GM23338 (cell line): ENCODE measurements around the gene HIVEP1. TPM values are rescaled to one million over a fixed set of nuclear protein-coding genes. Genes with fewer than 3 reads are reported as not detected.

Source experiments
- ATAC-seq: fragments of 200-7000 bp; cut with Tn5 transposase; 3 replicates; pipeline ENCODE4 v1.9.1; 2020
- DNase-seq: peaks from one replicate; pipeline ENCODE4 v3.0.0-alpha.2; 2015; ENCODE audit warnings: low spot score
- H2AFZ ChIP-seq: fragments of 200-600 bp; sonication (generic); 2 replicates; pipeline ENCODE4 v1.8.0; 2016; ENCODE audit warnings: antibody characterized with exemption, mild to moderate bottlenecking, moderate library complexity
- H3F3A ChIP-seq: fragments of 200-600 bp; sonication (generic); replicated peaks from 2 replicates; pipeline ENCODE4 v1.8.0; 2017; ENCODE audit warnings: antibody characterized with exemption, mixed run types, low read depth
- H3K27ac ChIP-seq: fragments of 200-600 bp; sonication (generic); 2 replicates; pipeline ENCODE4 v1.6.1; 2016; ENCODE audit warnings: low read depth
- H3K27me3 ChIP-seq: fragments of 200-600 bp; sonication (generic); 2 replicates; pipeline ENCODE4 v1.8.0; 2016; ENCODE audit warnings: mild to moderate bottlenecking, mixed run types, moderate library complexity; ENCODE audit not compliant: insufficient read depth
- H3K36me3 ChIP-seq: fragments of 200-600 bp; sonication (generic); 2 replicates; pipeline ENCODE4 v1.8.0; 2016; ENCODE audit warnings: mild to moderate bottlenecking; ENCODE audit not compliant: insufficient read depth
- H3K4me1 ChIP-seq: fragments of 200-600 bp; sonication (generic); 2 replicates; pipeline ENCODE4 v1.8.0; 2016; ENCODE audit warnings: mild to moderate bottlenecking, moderate library complexity; ENCODE audit not compliant: insufficient read depth
- H3K4me2 ChIP-seq: fragments of 200-600 bp; sonication (generic); 2 replicates; pipeline ENCODE4 v1.7.1; 2017; ENCODE audit warnings: mixed run types
- H3K4me3 ChIP-seq: fragments of 200-600 bp; sonication (generic); 2 replicates; pipeline ENCODE4 v1.6.1; 2016; ENCODE audit warnings: mixed run types
- H3K79me2 ChIP-seq: fragments of 200-600 bp; sonication (generic); replicated peaks from 2 replicates; pipeline ENCODE4 v1.8.0; 2017; ENCODE audit warnings: mild to moderate bottlenecking; ENCODE audit not compliant: insufficient read depth
- H3K9me2 ChIP-seq: fragments of 200-600 bp; sonication (generic); 2 replicates; pipeline ENCODE4 v1.8.0; 2017; ENCODE audit not compliant: insufficient read depth
- H4K20me1 ChIP-seq: fragments of 200-600 bp; sonication (generic); replicated peaks from 2 replicates; pipeline ENCODE4 v1.8.0; 2017; ENCODE audit warnings: mild to moderate bottlenecking; ENCODE audit not compliant: insufficient read depth
- H3K27ac Mint-ChIP-seq: 2 replicates; pipeline ENCODE4 v1.8.0; 2020; ENCODE audit warnings: inconsistent platforms, mild to moderate bottlenecking, moderate library complexity, mixed read lengths
- H3K27me3 Mint-ChIP-seq: 3 replicates; pipeline ENCODE4 v1.8.0; 2022; ENCODE audit warnings: low read depth, mild to moderate bottlenecking, moderate library complexity, mixed read lengths, inconsistent platforms; ENCODE audit not compliant: insufficient read depth, poor library complexity
- H3K36me3 Mint-ChIP-seq: 3 replicates; pipeline ENCODE4 v1.8.0; 2021; ENCODE audit warnings: low read depth, mild to moderate bottlenecking, inconsistent platforms, moderate library complexity, mixed read lengths
- H3K4me1 Mint-ChIP-seq: 3 replicates; pipeline ENCODE4 v1.8.0; 2020; ENCODE audit warnings: mild to moderate bottlenecking, inconsistent platforms, mixed read lengths
- H3K4me3 Mint-ChIP-seq: 3 replicates; pipeline ENCODE4 v1.8.0; 2021; ENCODE audit warnings: moderate library complexity, mild to moderate bottlenecking, inconsistent platforms, mixed read lengths
- H3K9me3 Mint-ChIP-seq: 3 replicates; pipeline ENCODE4 v1.8.0; 2020; ENCODE audit warnings: moderate library complexity, mild to moderate bottlenecking, inconsistent platforms, mixed read lengths
- CREB1 ChIP-seq: fragments of 250-450 bp; sonication (Bioruptor Pico); IDR thresholded peaks from 2 replicates; pipeline ENCODE4 v1.5.0; 2020; ENCODE audit warnings: low read depth, mild to moderate bottlenecking, moderate library complexity
- EZH2 ChIP-seq: fragments of 200-600 bp; sonication (generic); IDR thresholded peaks from one replicate; pipeline ENCODE4 v1.8.0; 2017; ENCODE audit warnings: antibody characterized with exemption, mild to moderate bottlenecking, low read depth; ENCODE audit not compliant: unreplicated experiment
- EZH2phosphoT487 ChIP-seq: fragments of 200-600 bp; sonication (generic); IDR thresholded peaks from one replicate; pipeline ENCODE4 v1.8.1; 2018; ENCODE audit warnings: antibody characterized with exemption; ENCODE audit not compliant: unreplicated experiment
- JUNB ChIP-seq: IDR thresholded peaks from one replicate; pipeline ENCODE4 v1.6.1; 2016; ENCODE audit warnings: antibody characterized with exemption; ENCODE audit not compliant: unreplicated experiment
- NANOG ChIP-seq: IDR thresholded peaks from 2 replicates; pipeline ENCODE4 v1.6.1; 2016; ENCODE audit warnings: antibody characterized with exemption, borderline replicate concordance
- POLR2AphosphoS5 ChIP-seq: IDR thresholded peaks from 2 replicates; pipeline ENCODE4 v1.6.1; 2016; ENCODE audit warnings: antibody characterized with exemption, low read depth
- STAT1 ChIP-seq: IDR thresholded peaks from one replicate; pipeline ENCODE4 v1.6.1; 2016; ENCODE audit warnings: antibody characterized with exemption; ENCODE audit not compliant: unreplicated experiment
- ZNF114 ChIP-seq: fragments of 250-450 bp; sonication (Bioruptor Pico); IDR thresholded peaks from 2 replicates; pipeline ENCODE4 v1.5.0; 2020; ENCODE audit warnings: mild to moderate bottlenecking, moderate library complexity
- ZNF331 ChIP-seq: fragments of 250-450 bp; sonication (Bioruptor Pico); IDR thresholded peaks from 2 replicates; pipeline ENCODE4 v1.5.0; 2020; ENCODE audit warnings: low read depth, mild to moderate bottlenecking, moderate library complexity
- polyA plus RNA-seq: library from polyadenylated mRNA; unstranded; fragments of >200 nt; fragmentation: Nextera tagmentation; extraction: Ambion mirVana; gene quantifications from 2 replicates; pipeline ENCODE4 v1.2.1, GENCODE V29; 2016
- total RNA-seq: library from RNA; depleted of rRNA; stranded (reverse); fragments of >200 nt; shearing (Covaris generic); gene quantifications from 2 replicates; pipeline ENCODE4 v1.2.3, GENCODE V29; 2014
- TF ChIP-seq, protein P1 (sequence below), 2 experiments: fragments of 200-600 bp in 1 of 2; sonication (generic) in 1 of 2; conservative IDR thresholded peaks; 2 replicates each; pipeline versions ENCODE4 v1.5.1 to v1.6.1; 2016 to 2017; ENCODE audit warnings: antibody characterized with exemption in 2 of 2, low read depth in 2 of 2, mild to moderate bottlenecking in 2 of 2, moderate library complexity in 1 of 2
- TF ChIP-seq, protein P2 (sequence below): fragments of 250-450 bp; sonication (Bioruptor Pico); IDR thresholded peaks from 2 replicates; pipeline ENCODE4 v1.5.0; 2020; ENCODE audit warnings: mild to moderate bottlenecking, moderate library complexity
- TF ChIP-seq, protein P3 (sequence below): IDR thresholded peaks from 2 replicates; pipeline ENCODE4 v1.6.1; 2016; ENCODE audit warnings: antibody characterized with exemption
- TF ChIP-seq, protein P4 (sequence below): IDR thresholded peaks from one replicate; pipeline ENCODE4 v1.6.1; 2018; ENCODE audit warnings: antibody characterized with exemption; ENCODE audit not compliant: unreplicated experiment

HIVEP1 gene
- total and polyA plus RNA-seq, 2 experiments from 2014 or later = 10.1 to 21.7 TPM

DNA sequence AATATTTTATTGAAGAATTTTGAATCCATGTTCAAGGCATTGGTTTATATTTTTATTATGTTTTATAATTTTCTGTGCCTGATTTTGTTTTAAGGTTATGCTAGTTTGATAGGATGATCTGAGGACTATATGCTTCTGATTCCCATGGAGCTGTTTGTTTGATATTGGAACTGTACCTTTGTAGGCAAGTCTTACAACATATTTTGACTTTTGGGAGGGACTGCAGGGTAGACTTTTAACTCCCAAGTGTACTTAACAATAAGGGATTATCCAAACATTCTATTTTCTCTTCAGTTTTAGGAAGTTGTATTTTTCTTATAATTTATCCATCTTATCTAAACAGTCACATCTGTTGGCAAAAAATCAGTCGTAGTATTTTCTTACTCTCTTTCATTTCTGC, 82.6 kb downstream of the HIVEP1 start:
- H3K27ac Mint-ChIP-seq = no peak overlapping the region
- H3K79me2 ChIP-seq = peaks cover 8% of the 10 kb centered on the region; the same call in 1 of the 2 replicates
- H3K9me2 ChIP-seq = no peaks in the 10 kb centered on the region
- no peaks in the 10 kb centered on the region for H3F3A ChIP-seq
- H3K4me3 ChIP-seq = no peak overlapping the region
- no peaks in the 10 kb centered on the region for H3K27me3 Mint-ChIP-seq
- H3K27ac ChIP-seq = no peak overlapping the region
- H3K27me3 ChIP-seq = no peaks in the 10 kb centered on the region
- no peak for ATAC-seq
- H3K36me3 Mint-ChIP-seq = peaks cover 25% of the 10 kb centered on the region; the same call in 2 of the 3 replicates
- H3K36me3 ChIP-seq = no peaks in the 10 kb centered on the region
- peaks cover 7% of the 10 kb centered on the region for H3K4me1 Mint-ChIP-seq
- TF ChIP-seq EZH2phosphoT487 (no peak), EZH2 (no peak), ZNF331 (CRISPR knock-in tag) (no peak), JUNB (no peak), STAT1 (no peak), NANOG (no peak), CREB1 (CRISPR knock-in tag) (no peak), POLR2AphosphoS5 (no peak), ZNF114 (CRISPR knock-in tag) (no peak)
- TF ChIP-seq, protein P1, sequence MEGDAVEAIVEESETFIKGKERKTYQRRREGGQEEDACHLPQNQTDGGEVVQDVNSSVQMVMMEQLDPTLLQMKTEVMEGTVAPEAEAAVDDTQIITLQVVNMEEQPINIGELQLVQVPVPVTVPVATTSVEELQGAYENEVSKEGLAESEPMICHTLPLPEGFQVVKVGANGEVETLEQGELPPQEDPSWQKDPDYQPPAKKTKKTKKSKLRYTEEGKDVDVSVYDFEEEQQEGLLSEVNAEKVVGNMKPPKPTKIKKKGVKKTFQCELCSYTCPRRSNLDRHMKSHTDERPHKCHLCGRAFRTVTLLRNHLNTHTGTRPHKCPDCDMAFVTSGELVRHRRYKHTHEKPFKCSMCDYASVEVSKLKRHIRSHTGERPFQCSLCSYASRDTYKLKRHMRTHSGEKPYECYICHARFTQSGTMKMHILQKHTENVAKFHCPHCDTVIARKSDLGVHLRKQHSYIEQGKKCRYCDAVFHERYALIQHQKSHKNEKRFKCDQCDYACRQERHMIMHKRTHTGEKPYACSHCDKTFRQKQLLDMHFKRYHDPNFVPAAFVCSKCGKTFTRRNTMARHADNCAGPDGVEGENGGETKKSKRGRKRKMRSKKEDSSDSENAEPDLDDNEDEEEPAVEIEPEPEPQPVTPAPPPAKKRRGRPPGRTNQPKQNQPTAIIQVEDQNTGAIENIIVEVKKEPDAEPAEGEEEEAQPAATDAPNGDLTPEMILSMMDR (conservative IDR thresholded peaks at IDR 0.05; ENCODE audit: low read depth in 2 of 2) = no peak
- TF ChIP-seq, protein P2, sequence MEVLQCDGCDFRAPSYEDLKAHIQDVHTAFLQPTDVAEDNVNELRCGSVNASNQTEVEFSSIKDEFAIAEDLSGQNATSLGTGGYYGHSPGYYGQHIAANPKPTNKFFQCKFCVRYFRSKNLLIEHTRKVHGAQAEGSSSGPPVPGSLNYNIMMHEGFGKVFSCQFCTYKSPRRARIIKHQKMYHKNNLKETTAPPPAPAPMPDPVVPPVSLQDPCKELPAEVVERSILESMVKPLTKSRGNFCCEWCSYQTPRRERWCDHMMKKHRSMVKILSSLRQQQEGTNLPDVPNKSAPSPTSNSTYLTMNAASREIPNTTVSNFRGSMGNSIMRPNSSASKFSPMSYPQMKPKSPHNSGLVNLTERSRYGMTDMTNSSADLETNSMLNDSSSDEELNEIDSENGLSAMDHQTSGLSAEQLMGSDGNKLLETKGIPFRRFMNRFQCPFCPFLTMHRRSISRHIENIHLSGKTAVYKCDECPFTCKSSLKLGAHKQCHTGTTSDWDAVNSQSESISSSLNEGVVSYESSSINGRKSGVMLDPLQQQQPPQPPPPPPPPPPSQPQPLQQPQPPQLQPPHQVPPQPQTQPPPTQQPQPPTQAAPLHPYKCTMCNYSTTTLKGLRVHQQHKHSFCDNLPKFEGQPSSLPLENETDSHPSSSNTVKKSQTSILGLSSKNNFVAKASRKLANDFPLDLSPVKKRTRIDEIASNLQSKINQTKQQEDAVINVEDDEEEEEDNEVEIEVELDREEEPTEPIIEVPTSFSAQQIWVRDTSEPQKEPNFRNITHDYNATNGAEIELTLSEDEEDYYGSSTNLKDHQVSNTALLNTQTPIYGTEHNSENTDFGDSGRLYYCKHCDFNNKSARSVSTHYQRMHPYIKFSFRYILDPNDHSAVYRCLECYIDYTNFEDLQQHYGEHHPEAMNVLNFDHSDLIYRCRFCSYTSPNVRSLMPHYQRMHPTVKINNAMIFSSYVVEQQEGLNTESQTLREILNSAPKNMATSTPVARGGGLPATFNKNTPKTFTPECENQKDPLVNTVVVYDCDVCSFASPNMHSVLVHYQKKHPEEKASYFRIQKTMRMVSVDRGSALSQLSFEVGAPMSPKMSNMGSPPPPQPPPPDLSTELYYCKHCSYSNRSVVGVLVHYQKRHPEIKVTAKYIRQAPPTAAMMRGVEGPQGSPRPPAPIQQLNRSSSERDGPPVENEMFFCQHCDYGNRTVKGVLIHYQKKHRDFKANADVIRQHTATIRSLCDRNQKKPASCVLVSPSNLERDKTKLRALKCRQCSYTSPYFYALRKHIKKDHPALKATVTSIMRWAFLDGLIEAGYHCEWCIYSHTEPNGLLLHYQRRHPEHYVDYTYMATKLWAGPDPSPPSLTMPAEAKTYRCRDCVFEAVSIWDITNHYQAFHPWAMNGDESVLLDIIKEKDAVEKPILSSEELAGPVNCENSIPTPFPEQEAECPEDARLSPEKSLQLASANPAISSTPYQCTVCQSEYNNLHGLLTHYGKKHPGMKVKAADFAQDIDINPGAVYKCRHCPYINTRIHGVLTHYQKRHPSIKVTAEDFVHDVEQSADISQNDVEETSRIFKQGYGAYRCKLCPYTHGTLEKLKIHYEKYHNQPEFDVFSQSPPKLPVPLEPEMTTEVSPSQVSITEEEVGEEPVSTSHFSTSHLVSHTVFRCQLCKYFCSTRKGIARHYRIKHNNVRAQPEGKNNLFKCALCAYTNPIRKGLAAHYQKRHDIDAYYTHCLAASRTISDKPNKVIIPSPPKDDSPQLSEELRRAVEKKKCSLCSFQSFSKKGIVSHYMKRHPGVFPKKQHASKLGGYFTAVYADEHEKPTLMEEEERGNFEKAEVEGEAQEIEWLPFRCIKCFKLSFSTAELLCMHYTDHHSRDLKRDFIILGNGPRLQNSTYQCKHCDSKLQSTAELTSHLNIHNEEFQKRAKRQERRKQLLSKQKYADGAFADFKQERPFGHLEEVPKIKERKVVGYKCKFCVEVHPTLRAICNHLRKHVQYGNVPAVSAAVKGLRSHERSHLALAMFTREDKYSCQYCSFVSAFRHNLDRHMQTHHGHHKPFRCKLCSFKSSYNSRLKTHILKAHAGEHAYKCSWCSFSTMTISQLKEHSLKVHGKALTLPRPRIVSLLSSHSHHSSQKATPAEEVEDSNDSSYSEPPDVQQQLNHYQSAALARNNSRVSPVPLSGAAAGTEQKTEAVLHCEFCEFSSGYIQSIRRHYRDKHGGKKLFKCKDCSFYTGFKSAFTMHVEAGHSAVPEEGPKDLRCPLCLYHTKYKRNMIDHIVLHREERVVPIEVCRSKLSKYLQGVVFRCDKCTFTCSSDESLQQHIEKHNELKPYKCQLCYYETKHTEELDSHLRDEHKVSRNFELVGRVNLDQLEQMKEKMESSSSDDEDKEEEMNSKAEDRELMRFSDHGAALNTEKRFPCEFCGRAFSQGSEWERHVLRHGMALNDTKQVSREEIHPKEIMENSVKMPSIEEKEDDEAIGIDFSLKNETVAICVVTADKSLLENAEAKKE (CRISPR knock-in tag) = no peak
- TF ChIP-seq, protein P3, sequence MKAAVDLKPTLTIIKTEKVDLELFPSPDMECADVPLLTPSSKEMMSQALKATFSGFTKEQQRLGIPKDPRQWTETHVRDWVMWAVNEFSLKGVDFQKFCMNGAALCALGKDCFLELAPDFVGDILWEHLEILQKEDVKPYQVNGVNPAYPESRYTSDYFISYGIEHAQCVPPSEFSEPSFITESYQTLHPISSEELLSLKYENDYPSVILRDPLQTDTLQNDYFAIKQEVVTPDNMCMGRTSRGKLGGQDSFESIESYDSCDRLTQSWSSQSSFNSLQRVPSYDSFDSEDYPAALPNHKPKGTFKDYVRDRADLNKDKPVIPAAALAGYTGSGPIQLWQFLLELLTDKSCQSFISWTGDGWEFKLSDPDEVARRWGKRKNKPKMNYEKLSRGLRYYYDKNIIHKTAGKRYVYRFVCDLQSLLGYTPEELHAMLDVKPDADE = no peak
- TF ChIP-seq, protein P4, sequence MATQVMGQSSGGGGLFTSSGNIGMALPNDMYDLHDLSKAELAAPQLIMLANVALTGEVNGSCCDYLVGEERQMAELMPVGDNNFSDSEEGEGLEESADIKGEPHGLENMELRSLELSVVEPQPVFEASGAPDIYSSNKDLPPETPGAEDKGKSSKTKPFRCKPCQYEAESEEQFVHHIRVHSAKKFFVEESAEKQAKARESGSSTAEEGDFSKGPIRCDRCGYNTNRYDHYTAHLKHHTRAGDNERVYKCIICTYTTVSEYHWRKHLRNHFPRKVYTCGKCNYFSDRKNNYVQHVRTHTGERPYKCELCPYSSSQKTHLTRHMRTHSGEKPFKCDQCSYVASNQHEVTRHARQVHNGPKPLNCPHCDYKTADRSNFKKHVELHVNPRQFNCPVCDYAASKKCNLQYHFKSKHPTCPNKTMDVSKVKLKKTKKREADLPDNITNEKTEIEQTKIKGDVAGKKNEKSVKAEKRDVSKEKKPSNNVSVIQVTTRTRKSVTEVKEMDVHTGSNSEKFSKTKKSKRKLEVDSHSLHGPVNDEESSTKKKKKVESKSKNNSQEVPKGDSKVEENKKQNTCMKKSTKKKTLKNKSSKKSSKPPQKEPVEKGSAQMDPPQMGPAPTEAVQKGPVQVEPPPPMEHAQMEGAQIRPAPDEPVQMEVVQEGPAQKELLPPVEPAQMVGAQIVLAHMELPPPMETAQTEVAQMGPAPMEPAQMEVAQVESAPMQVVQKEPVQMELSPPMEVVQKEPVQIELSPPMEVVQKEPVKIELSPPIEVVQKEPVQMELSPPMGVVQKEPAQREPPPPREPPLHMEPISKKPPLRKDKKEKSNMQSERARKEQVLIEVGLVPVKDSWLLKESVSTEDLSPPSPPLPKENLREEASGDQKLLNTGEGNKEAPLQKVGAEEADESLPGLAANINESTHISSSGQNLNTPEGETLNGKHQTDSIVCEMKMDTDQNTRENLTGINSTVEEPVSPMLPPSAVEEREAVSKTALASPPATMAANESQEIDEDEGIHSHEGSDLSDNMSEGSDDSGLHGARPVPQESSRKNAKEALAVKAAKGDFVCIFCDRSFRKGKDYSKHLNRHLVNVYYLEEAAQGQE = no peak
- no peak for DNase-seq
- H3K4me1 ChIP-seq = no peaks in the 10 kb centered on the region
- no peak overlapping the region for H2AFZ ChIP-seq
- no peak overlapping the region for H3K4me2 ChIP-seq
- H4K20me1 ChIP-seq = no peaks in the 10 kb centered on the region
- H3K4me3 Mint-ChIP-seq = no peak overlapping the region
- peaks cover 5% of the 10 kb centered on the region; the same call in 2 of the 3 replicates for H3K9me3 Mint-ChIP-seq
